Panc1 (cell line): ENCODE measurements around the gene RITA1. TPM values are rescaled to one million over a fixed set of nuclear protein-coding genes. Genes with fewer than 3 reads are reported as not detected.

Experiments used
- ATAC-seq: fragments of 200-7000 bp; cut with Tn5 transposase; 2 replicates; pipeline ENCODE4 v1.9.1; 2020; ENCODE audit warnings: mild to moderate bottlenecking, moderate library complexity
- BruUV-seq: library from RNA; stranded (reverse); fragments of 400-500 nt; replicated peaks from 2 replicates; lab custom pipeline; 2021; lab: Mats Ljungman, UMichigan
- CTCF ChIA-PET: fragments of 300-600 bp; sonication (Branson Sonifier 250); formaldehyde crosslinking; loops from one replicate; lab custom pipeline; 2022; ENCODE audit warnings: antibody characterized with exemption; lab: Charles Lee
- POLR2A ChIA-PET: fragments of 300-600 bp; sonication (Branson Sonifier 250); formaldehyde crosslinking; loops from one replicate; lab custom pipeline; 2022; ENCODE audit warnings: antibody characterized with exemption; lab: Charles Lee
- DNase-seq: peaks from one replicate; pipeline ENCODE4 v3.0.0-alpha.2; 2010; ENCODE audit warnings: low read depth, low spot score
- H3K27ac ChIP-seq: 2 replicates; pipeline ENCODE4 v1.5.1; 2011; ENCODE audit warnings: mild to moderate bottlenecking, low read length, inconsistent platforms
- H3K27me3 ChIP-seq: fragments of 200-500 bp; sonication (Bioruptor generic); 2 replicates; pipeline ENCODE4 v1.6.0; 2014; ENCODE audit warnings: low read length, inconsistent platforms; ENCODE audit not compliant: control insufficient read depth, insufficient read depth
- H3K36me3 ChIP-seq: fragments of 200-500 bp; sonication (Bioruptor generic); 2 replicates; pipeline ENCODE4 v1.5.1; 2014; ENCODE audit warnings: inconsistent platforms, mild to moderate bottlenecking, low read length, moderate library complexity; ENCODE audit not compliant: control insufficient read depth, insufficient read depth
- H3K4me1 ChIP-seq: 2 replicates; pipeline ENCODE4 v1.5.1; 2011; ENCODE audit warnings: inconsistent platforms, mild to moderate bottlenecking, low read length, moderate library complexity; ENCODE audit not compliant: control insufficient read depth, insufficient read depth
- H3K4me3 ChIP-seq, 2 experiments: 2 replicates each; pipeline ENCODE4 v1.5.1; 2011 to 2012; ENCODE audit warnings: low read depth in 2 of 2, low read length in 2 of 2, mild to moderate bottlenecking in 2 of 2, inconsistent platforms in 1 of 2, moderate library complexity in 1 of 2
- H3K9me3 ChIP-seq: fragments of 200-500 bp; sonication (Bioruptor generic); 2 replicates; pipeline ENCODE4 v1.5.1; 2014; ENCODE audit warnings: low read depth, mild to moderate bottlenecking, inconsistent platforms, low read length, moderate library complexity; ENCODE audit not compliant: control insufficient read depth, insufficient read depth
- POLR2AphosphoS5 ChIP-seq: IDR thresholded peaks from 2 replicates; pipeline ENCODE4 v1.6.1; 2012; ENCODE audit warnings: mild to moderate bottlenecking, low read depth, low read length, moderate library complexity
- SIN3A ChIP-seq: IDR thresholded peaks from 2 replicates; pipeline ENCODE4 v1.6.1; 2012; ENCODE audit warnings: low read depth, mild to moderate bottlenecking, low read length, moderate library complexity, borderline replicate concordance; ENCODE audit not compliant: insufficient read depth
- TCF7L2 ChIP-seq: IDR thresholded peaks from 2 replicates; pipeline ENCODE4 v1.6.1; 2011; ENCODE audit warnings: mild to moderate bottlenecking, low read depth, low read length, inconsistent platforms
- in situ Hi-C: cut with HindIII; loops from 2 replicates; pipeline ENCODE4 v1.10.0; 2016; ENCODE audit warnings: low sequenced_read_pairs, low pct_unique_long_range_greater_than_20kb
- intact Hi-C: fragments of 100-400 bp; cut with micrococcal nuclease; formaldehyde crosslinking; loops from one replicate; pipeline ENCODE4 v1.10.0; 2022; ENCODE audit not compliant: unreplicated experiment
- total RNA-seq: library from RNA; stranded (reverse); gene quantifications from one replicate; pipeline ENCODE4 v1.2.1, GENCODE V29; 2021; ENCODE audit not compliant: unreplicated experiment
- TF ChIP-seq, protein P1 (sequence below): fragments of 450-650 bp; IDR thresholded peaks from 2 replicates; pipeline ENCODE4 v1.5.1; 2017; ENCODE audit warnings: mild to moderate bottlenecking
- TF ChIP-seq, protein P2 (sequence below), 2 experiments: IDR thresholded peaks; 2 replicates each; pipeline ENCODE4 v1.6.1; 2011 to 2012; ENCODE audit warnings: low read depth in 2 of 2, control low read depth in 1 of 2, low read length in 1 of 2, mild to moderate bottlenecking in 1 of 2, moderate library complexity in 1 of 2; ENCODE audit not compliant: insufficient read depth in 1 of 2

RITA1 gene
- total RNA-seq, 1 experiment from 2014 or later, result 41.0 TPM

DNA sequence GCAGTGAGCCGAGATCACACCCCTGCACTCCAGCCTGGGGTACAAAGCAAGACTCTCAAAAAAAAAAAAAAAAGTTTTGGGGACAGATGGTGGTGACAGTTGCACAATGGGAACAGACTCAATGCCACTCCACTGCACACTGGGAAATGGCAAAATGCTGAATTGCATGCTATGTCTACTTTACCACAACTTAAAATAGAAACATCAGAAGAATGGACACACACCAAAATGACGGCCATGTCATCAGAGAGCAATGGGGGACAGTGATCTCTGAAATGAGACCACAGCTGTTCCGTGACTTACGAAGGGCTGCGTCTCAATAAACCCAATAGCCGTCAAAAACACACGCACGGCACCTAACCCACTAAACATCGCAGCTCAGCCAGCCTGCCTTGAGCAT, 14.0 kb upstream of the RITA1 start:
- no peak for TF ChIP-seq TCF7L2
- Histone ChIP-seq H3K4me3 (no peak overlapping the region), H3K27ac (no peak overlapping the region), H3K9me3 (no peaks in the 10 kb centered on the region), H3K27me3 (no peaks in the 10 kb centered on the region), H3K36me3 (peaks cover 20% of the 10 kb centered on the region), H3K4me1 (no peaks in the 10 kb centered on the region)
- BruUV-seq, result no TSS peak
- CTCF ChIA-PET, result interaction anchor here (0.6 kb wide), 1 partner anchor 31 kb away, joined by 3 read pairs; no protein-coding TSS in a partner anchor
- intact Hi-C loops, result no loop called here
- in situ Hi-C loops, result loop anchor here (25.0 kb wide), 1 partner anchor 109 kb away; the partner anchor contains the start of gene DTX1
- POLR2A ChIA-PET, result no interaction called here
- DNase-seq (no peak), ATAC-seq (no peak)

DNA sequence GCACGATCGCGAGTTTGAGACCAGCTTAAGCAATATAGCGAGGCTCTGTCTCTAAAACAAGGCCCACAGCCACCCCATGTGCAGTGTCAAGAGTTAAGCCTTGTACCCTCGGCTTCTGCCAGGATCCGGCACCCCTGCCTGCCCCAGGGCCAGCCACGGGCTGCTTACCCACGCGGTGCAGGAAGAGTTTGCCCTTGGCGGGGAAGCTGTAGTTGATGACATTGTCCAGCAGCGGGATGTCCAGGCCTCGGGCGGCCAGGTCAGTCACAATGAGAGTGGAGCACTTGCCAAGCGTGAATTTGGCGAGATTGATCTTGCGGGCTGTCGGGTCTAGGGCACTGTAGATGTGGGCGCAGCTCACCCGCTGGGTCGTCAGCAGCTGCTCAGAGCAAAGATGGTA, 13.3 kb upstream of the RITA1 start:
- H3K9me3 ChIP-seq, result no peaks in the 10 kb centered on the region
- intact Hi-C loops, result no loop called here
- BruUV-seq, result no TSS peak
- ChIA-PET CTCF (interaction anchor here (1.3 kb wide), 1 partner anchor 179 kb away, joined by 4 read pairs; no protein-coding TSS in a partner anchor), POLR2A (no interaction called here)
- peaks cover 22% of the 10 kb centered on the region for H3K36me3 ChIP-seq
- H3K4me1 ChIP-seq, result no peaks in the 10 kb centered on the region
- no peaks in the 10 kb centered on the region for H3K27me3 ChIP-seq
- in situ Hi-C loops, result loop anchor here (25.0 kb wide), 1 partner anchor 110 kb away; the partner anchor contains the start of gene DTX1
- H3K27ac ChIP-seq, result no peak overlapping the region
- DNase-seq, result no peak
- TF ChIP-seq TCF7L2, result no peak
- TF ChIP-seq, protein P1, sequence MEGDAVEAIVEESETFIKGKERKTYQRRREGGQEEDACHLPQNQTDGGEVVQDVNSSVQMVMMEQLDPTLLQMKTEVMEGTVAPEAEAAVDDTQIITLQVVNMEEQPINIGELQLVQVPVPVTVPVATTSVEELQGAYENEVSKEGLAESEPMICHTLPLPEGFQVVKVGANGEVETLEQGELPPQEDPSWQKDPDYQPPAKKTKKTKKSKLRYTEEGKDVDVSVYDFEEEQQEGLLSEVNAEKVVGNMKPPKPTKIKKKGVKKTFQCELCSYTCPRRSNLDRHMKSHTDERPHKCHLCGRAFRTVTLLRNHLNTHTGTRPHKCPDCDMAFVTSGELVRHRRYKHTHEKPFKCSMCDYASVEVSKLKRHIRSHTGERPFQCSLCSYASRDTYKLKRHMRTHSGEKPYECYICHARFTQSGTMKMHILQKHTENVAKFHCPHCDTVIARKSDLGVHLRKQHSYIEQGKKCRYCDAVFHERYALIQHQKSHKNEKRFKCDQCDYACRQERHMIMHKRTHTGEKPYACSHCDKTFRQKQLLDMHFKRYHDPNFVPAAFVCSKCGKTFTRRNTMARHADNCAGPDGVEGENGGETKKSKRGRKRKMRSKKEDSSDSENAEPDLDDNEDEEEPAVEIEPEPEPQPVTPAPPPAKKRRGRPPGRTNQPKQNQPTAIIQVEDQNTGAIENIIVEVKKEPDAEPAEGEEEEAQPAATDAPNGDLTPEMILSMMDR, result no peak
- TF ChIP-seq, protein P2, sequence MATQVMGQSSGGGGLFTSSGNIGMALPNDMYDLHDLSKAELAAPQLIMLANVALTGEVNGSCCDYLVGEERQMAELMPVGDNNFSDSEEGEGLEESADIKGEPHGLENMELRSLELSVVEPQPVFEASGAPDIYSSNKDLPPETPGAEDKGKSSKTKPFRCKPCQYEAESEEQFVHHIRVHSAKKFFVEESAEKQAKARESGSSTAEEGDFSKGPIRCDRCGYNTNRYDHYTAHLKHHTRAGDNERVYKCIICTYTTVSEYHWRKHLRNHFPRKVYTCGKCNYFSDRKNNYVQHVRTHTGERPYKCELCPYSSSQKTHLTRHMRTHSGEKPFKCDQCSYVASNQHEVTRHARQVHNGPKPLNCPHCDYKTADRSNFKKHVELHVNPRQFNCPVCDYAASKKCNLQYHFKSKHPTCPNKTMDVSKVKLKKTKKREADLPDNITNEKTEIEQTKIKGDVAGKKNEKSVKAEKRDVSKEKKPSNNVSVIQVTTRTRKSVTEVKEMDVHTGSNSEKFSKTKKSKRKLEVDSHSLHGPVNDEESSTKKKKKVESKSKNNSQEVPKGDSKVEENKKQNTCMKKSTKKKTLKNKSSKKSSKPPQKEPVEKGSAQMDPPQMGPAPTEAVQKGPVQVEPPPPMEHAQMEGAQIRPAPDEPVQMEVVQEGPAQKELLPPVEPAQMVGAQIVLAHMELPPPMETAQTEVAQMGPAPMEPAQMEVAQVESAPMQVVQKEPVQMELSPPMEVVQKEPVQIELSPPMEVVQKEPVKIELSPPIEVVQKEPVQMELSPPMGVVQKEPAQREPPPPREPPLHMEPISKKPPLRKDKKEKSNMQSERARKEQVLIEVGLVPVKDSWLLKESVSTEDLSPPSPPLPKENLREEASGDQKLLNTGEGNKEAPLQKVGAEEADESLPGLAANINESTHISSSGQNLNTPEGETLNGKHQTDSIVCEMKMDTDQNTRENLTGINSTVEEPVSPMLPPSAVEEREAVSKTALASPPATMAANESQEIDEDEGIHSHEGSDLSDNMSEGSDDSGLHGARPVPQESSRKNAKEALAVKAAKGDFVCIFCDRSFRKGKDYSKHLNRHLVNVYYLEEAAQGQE (IDR thresholded peaks at IDR 0.05; ENCODE audit: insufficient read depth in 1 of 2, low read depth in 2 of 2, low read length in 1 of 2), result no peak
- no peak for TF ChIP-seq POLR2AphosphoS5
- no peak for TF ChIP-seq SIN3A
- H3K4me3 ChIP-seq, result no peak overlapping the region
- ATAC-seq, result no peak

DNA sequence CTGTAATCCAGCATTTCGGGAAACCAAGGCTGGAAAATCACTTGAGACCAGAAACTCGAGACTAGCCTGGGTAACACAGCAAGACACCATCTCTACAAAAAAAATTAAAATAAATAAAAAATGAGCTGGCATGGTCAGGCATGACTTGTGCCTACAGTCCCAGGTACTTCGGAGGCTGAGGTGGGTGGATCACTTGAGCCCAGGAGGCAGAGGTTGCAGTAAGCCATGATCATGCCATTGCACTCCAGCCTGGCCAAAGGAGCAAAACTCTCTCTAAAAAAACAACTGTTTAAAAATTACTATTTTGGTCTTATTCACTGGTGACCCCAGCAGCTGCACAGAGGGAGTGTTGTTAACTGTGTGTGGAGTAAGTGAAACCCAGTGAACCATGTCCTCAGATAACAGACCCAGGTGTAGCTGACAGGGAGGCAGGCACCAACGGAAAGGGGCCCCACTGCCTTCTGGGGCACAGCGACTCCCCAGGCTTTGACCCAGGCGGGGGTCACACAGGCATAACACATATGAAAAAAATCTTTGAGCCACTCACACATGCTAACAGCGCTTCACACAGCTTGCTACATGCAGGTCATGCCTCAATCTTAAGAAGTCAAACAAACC, 12.3 kb upstream of the RITA1 start:
- in situ Hi-C loops, result loop anchor here (25.0 kb wide), 1 partner anchor 111 kb away; the partner anchor contains the start of gene DTX1
- intact Hi-C loops, result no loop called here
- no peaks in the 10 kb centered on the region for H3K9me3 ChIP-seq
- H3K27me3 ChIP-seq, result no peaks in the 10 kb centered on the region
- no peaks in the 10 kb centered on the region for H3K4me1 ChIP-seq
- no TSS peak for BruUV-seq
- H3K27ac ChIP-seq, result no peak overlapping the region
- H3K36me3 ChIP-seq, result peaks cover 25% of the 10 kb centered on the region
- ATAC-seq, result no peak
- TF ChIP-seq SIN3A, result no peak
- no peak for TF ChIP-seq TCF7L2
- DNase-seq, result no peak
- H3K4me3 ChIP-seq, result no peak overlapping the region
- POLR2A ChIA-PET, result no interaction called here
- CTCF ChIA-PET, result interaction anchor here (0.6 to 1.3 kb wide), 3 partner anchors 52 to 180 kb away, joined by 3 to 4 read pairs (median 4); no protein-coding TSS in a partner anchor
